GM19372 (cell line): Measurements from ENCODE around the gene ERBB4.

Experiments used
- ATAC-seq: cut with Tn5 transposase; IDR thresholded peaks from one replicate; pipeline ENCODE4 v1.9.1; 2021; ENCODE audit warnings: mild to moderate bottlenecking, low read depth, moderate library complexity; ENCODE audit not compliant: unreplicated experiment

The ERBB4 gene

GRCh38 chr2:211868996-211869533 is 669.5 kb downstream of the ERBB4 start:
- no peak for ATAC-seq

- peak; percentile 69 for ATAC-seq
Observed at GRCh38 chr2:211867845-211868451, 670.7 kb downstream of the ERBB4 start.

- ATAC-seq: no peak
Observed at GRCh38 chr2:211864328-211864727, 674.3 kb downstream of the ERBB4 start.

- no peak for ATAC-seq
Observed at GRCh38 chr2:211860224-211860623, 678.4 kb downstream of the ERBB4 start.

- no peak for ATAC-seq
Observed at GRCh38 chr2:211854832-211855231, 683.8 kb downstream of the ERBB4 start.

- no peak for ATAC-seq
Observed at GRCh38 chr2:211846714-211847113, 691.9 kb downstream of the ERBB4 start.

- ATAC-seq: no peak
Observed at GRCh38 chr2:211846036-211846400, 692.6 kb downstream of the ERBB4 start.

- ATAC-seq: no peak
Observed at GRCh38 chr2:211845338-211846035, 693.1 kb downstream of the ERBB4 start.

GRCh38 chr2:211837706-211838105 is 700.9 kb downstream of the ERBB4 start:
- ATAC-seq: no peak

- ATAC-seq: no peak
Observed at GRCh38 chr2:211837206-211837605, 701.4 kb downstream of the ERBB4 start.

GRCh38 chr2:211836409-211836808 is 702.2 kb downstream of the ERBB4 start:
- no peak for ATAC-seq

- no peak for ATAC-seq
Observed at GRCh38 chr2:211835695-211836094, 702.9 kb downstream of the ERBB4 start.

GRCh38 chr2:211833582-211834279 is 704.9 kb downstream of the ERBB4 start:
- ATAC-seq: no peak

- no peak for ATAC-seq
Observed at GRCh38 chr2:211829725-211830124, 708.9 kb downstream of the ERBB4 start.

GRCh38 chr2:211823886-211824479 is 714.6 kb downstream of the ERBB4 start:
- ATAC-seq: no peak

- ATAC-seq: no peak
Observed at GRCh38 chr2:211822686-211823335, 715.8 kb downstream of the ERBB4 start.

- no peak for ATAC-seq
Observed at GRCh38 chr2:211816754-211817153, 721.8 kb downstream of the ERBB4 start.

- no peak for ATAC-seq
Observed at GRCh38 chr2:211812587-211812986, 726.0 kb downstream of the ERBB4 start.

- no peak for ATAC-seq
Observed at GRCh38 chr2:211802666-211803065, 735.9 kb downstream of the ERBB4 start.

- no peak for ATAC-seq
Observed at GRCh38 chr2:211800001-211800400, 738.6 kb downstream of the ERBB4 start.

GRCh38 chr2:211798868-211799267 is 739.7 kb downstream of the ERBB4 start:
- no peak for ATAC-seq
